ENCODE data around the gene DENND1A.

DNA sequence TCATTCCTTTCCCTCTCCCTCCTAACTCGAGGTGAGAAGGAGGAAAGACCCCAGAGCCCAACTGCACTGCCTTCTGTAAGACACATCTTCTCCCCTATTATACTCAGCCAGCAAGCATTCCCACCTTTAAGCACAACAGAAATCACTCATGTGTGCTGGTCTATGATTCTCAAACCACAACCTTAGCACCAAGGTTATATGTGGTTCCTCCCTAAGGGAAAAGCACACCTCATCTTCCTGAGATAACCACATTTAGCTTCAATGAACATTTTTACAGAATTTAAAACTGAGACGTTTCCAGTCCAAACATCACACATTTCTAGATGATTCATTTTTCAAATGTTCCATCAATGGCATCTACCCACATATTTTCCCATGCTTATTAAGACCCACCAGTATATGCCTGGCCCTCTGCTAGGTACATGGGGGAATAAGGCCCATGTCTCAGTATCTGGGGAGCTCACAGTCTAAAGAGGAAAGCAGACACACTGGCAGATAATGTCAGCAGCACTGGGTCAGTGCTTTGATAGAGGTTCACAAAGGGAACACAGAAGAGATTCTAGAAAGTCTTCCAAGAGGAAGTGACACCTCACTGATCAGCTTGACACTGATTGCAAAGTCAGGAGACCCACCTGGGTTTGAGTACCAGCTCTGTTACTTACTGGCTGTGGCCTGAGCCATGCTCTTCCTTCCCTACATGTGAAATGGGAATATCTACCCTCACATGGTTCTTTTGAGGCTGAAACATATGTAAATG lies 245.4 kb downstream of the DENND1A start:
- TF ChIP-seq EZH2 (IDR thresholded peaks at IDR 0.05) = no peak
- TF ChIP-seq EZH2phosphoT487 (IDR thresholded peaks at IDR 0.05) = no peak
- TF ChIP-seq, protein P1, sequence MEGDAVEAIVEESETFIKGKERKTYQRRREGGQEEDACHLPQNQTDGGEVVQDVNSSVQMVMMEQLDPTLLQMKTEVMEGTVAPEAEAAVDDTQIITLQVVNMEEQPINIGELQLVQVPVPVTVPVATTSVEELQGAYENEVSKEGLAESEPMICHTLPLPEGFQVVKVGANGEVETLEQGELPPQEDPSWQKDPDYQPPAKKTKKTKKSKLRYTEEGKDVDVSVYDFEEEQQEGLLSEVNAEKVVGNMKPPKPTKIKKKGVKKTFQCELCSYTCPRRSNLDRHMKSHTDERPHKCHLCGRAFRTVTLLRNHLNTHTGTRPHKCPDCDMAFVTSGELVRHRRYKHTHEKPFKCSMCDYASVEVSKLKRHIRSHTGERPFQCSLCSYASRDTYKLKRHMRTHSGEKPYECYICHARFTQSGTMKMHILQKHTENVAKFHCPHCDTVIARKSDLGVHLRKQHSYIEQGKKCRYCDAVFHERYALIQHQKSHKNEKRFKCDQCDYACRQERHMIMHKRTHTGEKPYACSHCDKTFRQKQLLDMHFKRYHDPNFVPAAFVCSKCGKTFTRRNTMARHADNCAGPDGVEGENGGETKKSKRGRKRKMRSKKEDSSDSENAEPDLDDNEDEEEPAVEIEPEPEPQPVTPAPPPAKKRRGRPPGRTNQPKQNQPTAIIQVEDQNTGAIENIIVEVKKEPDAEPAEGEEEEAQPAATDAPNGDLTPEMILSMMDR (IDR thresholded peaks at IDR 0.05) = no peak
